HepG2 (cell line): ENCODE results near the gene GRK6. TPM values are rescaled to one million over a fixed set of nuclear protein-coding genes. Genes with fewer than 3 reads are reported as not detected.

ENCODE experiments used
- ARNTL ChIP-seq: sonication (generic); formaldehyde crosslinking; IDR thresholded peaks from 2 replicates; pipeline ENCODE4 v1.4.0; 2020; ENCODE audit warnings: mild to moderate bottlenecking, missing genetic modification reagents
- BATF2 ChIP-seq: sonication (generic); formaldehyde crosslinking; IDR thresholded peaks from 2 replicates; pipeline ENCODE4 v1.8.0; 2022; ENCODE audit warnings: mild to moderate bottlenecking, missing genetic modification reagents, moderate library complexity
- CBFB ChIP-seq: sonication (generic); formaldehyde crosslinking; IDR thresholded peaks from 2 replicates; pipeline ENCODE4 v1.4.0; 2020; ENCODE audit warnings: missing genetic modification reagents
- CENPX ChIP-seq: sonication (generic); formaldehyde crosslinking; IDR thresholded peaks from 2 replicates; pipeline ENCODE4 v1.9.0; 2021; ENCODE audit warnings: mild to moderate bottlenecking, missing genetic modification reagents, moderate library complexity
- EED ChIP-seq: sonication (generic); formaldehyde crosslinking; IDR thresholded peaks from 2 replicates; pipeline ENCODE4 v1.5.0; 2020; ENCODE audit warnings: mild to moderate bottlenecking, missing genetic modification reagents
- MIXL1 ChIP-seq: IDR thresholded peaks from 2 replicates; pipeline ENCODE4 v1.6.1; 2016
- SATB2 ChIP-seq: sonication (generic); formaldehyde crosslinking; IDR thresholded peaks from 2 replicates; pipeline ENCODE4 v1.5.0; 2020; ENCODE audit warnings: missing genetic modification reagents
- ZC3H4 ChIP-seq: sonication (generic); formaldehyde crosslinking; IDR thresholded peaks from 2 replicates; pipeline ENCODE4 v1.4.0; 2020; ENCODE audit warnings: missing genetic modification reagents, borderline replicate concordance
- ZNF124 ChIP-seq: sonication (generic); formaldehyde crosslinking; IDR thresholded peaks from 2 replicates; pipeline ENCODE4 v1.4.0; 2020; ENCODE audit warnings: missing genetic modification reagents
- ZNF407 ChIP-seq: sonication (generic); formaldehyde crosslinking; IDR thresholded peaks from one replicate; pipeline ENCODE4 v1.5.1; 2020; ENCODE audit warnings: mild to moderate bottlenecking, missing genetic modification reagents; ENCODE audit errors: not compliant biosample characterization
- ZNF446 ChIP-seq: sonication (generic); formaldehyde crosslinking; IDR thresholded peaks from 2 replicates; pipeline ENCODE4 v1.5.0; 2020; ENCODE audit warnings: mild to moderate bottlenecking, missing genetic modification reagents
- ZNF484 ChIP-seq: sonication (generic); formaldehyde crosslinking; IDR thresholded peaks from 2 replicates; pipeline ENCODE4 v1.5.1; 2020; ENCODE audit warnings: mild to moderate bottlenecking, low read depth, missing genetic modification reagents, borderline replicate concordance
- ZNF619 ChIP-seq: sonication (generic); formaldehyde crosslinking; IDR thresholded peaks from 2 replicates; pipeline ENCODE4 v1.4.0; 2020; ENCODE audit warnings: mild to moderate bottlenecking, missing genetic modification reagents
- ZNF746 ChIP-seq: sonication (generic); formaldehyde crosslinking; IDR thresholded peaks from 2 replicates; pipeline ENCODE4 v1.8.0; 2022; ENCODE audit warnings: mild to moderate bottlenecking, missing genetic modification reagents
- ZNF800 ChIP-seq: sonication (generic); formaldehyde crosslinking; IDR thresholded peaks from 2 replicates; pipeline ENCODE4 v1.4.0; 2020; ENCODE audit warnings: missing genetic modification reagents
- ZNF883 ChIP-seq: sonication (generic); formaldehyde crosslinking; IDR thresholded peaks from 2 replicates; pipeline ENCODE4 v1.5.1; 2020; ENCODE audit warnings: mild to moderate bottlenecking, missing genetic modification reagents; ENCODE audit errors: not compliant biosample characterization
- ZUFSP ChIP-seq: sonication (generic); formaldehyde crosslinking; IDR thresholded peaks from 2 replicates; pipeline ENCODE4 v1.9.0; 2021; ENCODE audit warnings: missing genetic modification reagents, mild to moderate bottlenecking, borderline replicate concordance
- polyA plus RNA-seq, 8 experiments: library from polyadenylated mRNA; depleted of rRNA in 3 of 8; stranded (reverse) in 7 of 8; unstranded in 1 of 8; fragments of >200 nt; fragmentation: Illumina TruSeq in 4 of 8; extraction: Trizol in 4 of 8; gene quantifications; 2 replicates each; pipeline versions ENCODE4 v1.2.1 to v1.2.3, GENCODE V29; 2011 to 2016; ENCODE audit warnings: low read depth in 4 of 8, missing spikeins in 1 of 8, mixed read lengths in 1 of 8; ENCODE audit not compliant: insufficient read depth in 1 of 8
- total RNA-seq, 5 experiments: library from RNA; depleted of rRNA; stranded (reverse); fragments of >200 nt; fragmentation: Illumina TruSeq; extraction: Trizol; gene quantifications; 2 replicates each; pipeline ENCODE4 v1.2.3, GENCODE V29; 2016; ENCODE audit warnings: low read depth in 1 of 5

Gene GRK6
- total and polyA plus RNA-seq, 2 of the 13 experiments (the other 11 are each of a cell fraction or from before 2014, with no cell fraction given) = 13.2 to 19.9 TPM

- TF ChIP-seq CBFB (CRISPR knock-in tag) = no peak; the same call in 1 of the 2 replicates
- TF ChIP-seq ZNF124 = no peak
- no peak for TF ChIP-seq SATB2 (CRISPR knock-in tag)
- TF ChIP-seq ZUFSP (CRISPR knock-in tag) = no peak
- TF ChIP-seq ZNF800 (CRISPR knock-in tag) = peak; percentile 70
- TF ChIP-seq ARNTL (CRISPR knock-in tag) = no peak
- no peak for TF ChIP-seq EED (CRISPR knock-in tag)
- no peak for TF ChIP-seq CENPX (CRISPR knock-in tag)
- TF ChIP-seq MIXL1 (CRISPR knock-in tag) = 0 out of 2 replicates have a peak, but pooled peaks have one; percentile 13
- no peak for TF ChIP-seq ZC3H4 (CRISPR knock-in tag)
- TF ChIP-seq ZNF883 (CRISPR knock-in tag) = no peak
- TF ChIP-seq ZNF619 (CRISPR knock-in tag) = 0 out of 2 replicates have a peak, but pooled peaks have one; percentile 48
- no peak for TF ChIP-seq ZNF407 (CRISPR knock-in tag)
- no peak for TF ChIP-seq ZNF746
- no peak for TF ChIP-seq ZNF484
- TF ChIP-seq ZNF446 (CRISPR knock-in tag) = no peak
- no peak for TF ChIP-seq BATF2 (CRISPR knock-in tag)
Measured at GRCh38 chr5:177425801-177426565, 493 bp upstream of the GRK6 start (continued).
